Cardiac fibroblast (primary cell): ENCODE data around the gene TRIL.

Source experiments
- DNase-seq, 2 donors: peaks; one replicate each; pipeline versions ENCODE4 v3.0.0 to v3.0.0-alpha.2; 2010; ENCODE audit warnings: low read depth in 2 of 2
- H3K4me3 ChIP-seq, 2 donors: replicated peaks in 1 of 2; 1 replicate in 1 of 2; 2 replicates in 1 of 2; pipeline ENCODE4 v1.5.1; 2011; ENCODE audit warnings: low read depth in 2 of 2, low read length in 2 of 2, mild to moderate bottlenecking in 2 of 2, moderate library complexity in 1 of 2
- TF ChIP-seq, protein P1 (sequence below): IDR thresholded peaks from one replicate; pipeline ENCODE4 v1.5.1; 2011; ENCODE audit warnings: low read depth, mild to moderate bottlenecking, low read length, inconsistent platforms

Gene TRIL, protein sequence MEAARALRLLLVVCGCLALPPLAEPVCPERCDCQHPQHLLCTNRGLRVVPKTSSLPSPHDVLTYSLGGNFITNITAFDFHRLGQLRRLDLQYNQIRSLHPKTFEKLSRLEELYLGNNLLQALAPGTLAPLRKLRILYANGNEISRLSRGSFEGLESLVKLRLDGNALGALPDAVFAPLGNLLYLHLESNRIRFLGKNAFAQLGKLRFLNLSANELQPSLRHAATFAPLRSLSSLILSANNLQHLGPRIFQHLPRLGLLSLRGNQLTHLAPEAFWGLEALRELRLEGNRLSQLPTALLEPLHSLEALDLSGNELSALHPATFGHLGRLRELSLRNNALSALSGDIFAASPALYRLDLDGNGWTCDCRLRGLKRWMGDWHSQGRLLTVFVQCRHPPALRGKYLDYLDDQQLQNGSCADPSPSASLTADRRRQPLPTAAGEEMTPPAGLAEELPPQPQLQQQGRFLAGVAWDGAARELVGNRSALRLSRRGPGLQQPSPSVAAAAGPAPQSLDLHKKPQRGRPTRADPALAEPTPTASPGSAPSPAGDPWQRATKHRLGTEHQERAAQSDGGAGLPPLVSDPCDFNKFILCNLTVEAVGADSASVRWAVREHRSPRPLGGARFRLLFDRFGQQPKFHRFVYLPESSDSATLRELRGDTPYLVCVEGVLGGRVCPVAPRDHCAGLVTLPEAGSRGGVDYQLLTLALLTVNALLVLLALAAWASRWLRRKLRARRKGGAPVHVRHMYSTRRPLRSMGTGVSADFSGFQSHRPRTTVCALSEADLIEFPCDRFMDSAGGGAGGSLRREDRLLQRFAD

DNA sequence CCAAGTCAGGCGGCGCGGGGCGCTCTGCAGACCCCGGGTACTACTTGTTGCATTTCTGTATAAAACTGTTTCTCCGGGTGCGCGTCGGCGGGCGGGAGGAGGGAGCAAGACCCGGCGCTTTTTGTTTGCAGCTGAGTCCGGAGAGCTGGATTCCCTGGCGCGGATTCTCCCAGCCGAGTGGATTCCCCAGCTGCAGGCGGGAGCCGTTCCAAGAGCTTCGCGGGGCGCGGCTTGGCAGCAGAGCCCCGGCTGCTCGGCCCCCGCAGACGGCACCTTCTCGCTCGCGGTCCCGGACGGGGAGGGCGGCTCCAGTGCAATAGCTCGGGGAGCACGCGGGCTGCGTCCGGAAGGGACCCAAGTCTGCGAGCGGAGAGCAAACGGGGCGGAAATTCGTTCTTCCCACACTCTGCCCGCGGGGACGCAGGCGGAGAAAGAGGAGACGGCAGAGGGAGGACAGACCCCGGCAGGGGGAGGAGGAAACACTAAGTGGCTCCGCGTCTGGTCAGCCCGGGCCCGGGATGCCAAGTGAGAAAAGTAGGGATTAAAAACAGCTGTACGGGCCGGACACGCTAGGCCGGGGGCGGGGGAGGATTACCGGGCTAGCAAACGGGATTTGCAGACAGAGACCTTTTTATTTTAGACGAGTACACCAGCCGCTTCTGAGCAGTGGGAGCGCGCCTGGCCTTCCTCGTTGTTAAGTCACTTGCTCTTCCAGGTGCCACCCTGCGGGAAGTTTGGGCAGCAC, at the start of gene TRIL:
Gene TRIL, minus strand, starts transcription at position 96 of the 745 bp plus-strand sequence. CDS start 284 bp downstream, outside the sequence.
- TF ChIP-seq, protein P1, sequence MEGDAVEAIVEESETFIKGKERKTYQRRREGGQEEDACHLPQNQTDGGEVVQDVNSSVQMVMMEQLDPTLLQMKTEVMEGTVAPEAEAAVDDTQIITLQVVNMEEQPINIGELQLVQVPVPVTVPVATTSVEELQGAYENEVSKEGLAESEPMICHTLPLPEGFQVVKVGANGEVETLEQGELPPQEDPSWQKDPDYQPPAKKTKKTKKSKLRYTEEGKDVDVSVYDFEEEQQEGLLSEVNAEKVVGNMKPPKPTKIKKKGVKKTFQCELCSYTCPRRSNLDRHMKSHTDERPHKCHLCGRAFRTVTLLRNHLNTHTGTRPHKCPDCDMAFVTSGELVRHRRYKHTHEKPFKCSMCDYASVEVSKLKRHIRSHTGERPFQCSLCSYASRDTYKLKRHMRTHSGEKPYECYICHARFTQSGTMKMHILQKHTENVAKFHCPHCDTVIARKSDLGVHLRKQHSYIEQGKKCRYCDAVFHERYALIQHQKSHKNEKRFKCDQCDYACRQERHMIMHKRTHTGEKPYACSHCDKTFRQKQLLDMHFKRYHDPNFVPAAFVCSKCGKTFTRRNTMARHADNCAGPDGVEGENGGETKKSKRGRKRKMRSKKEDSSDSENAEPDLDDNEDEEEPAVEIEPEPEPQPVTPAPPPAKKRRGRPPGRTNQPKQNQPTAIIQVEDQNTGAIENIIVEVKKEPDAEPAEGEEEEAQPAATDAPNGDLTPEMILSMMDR: no peak
- peak; percentile 45 to 87 for DNase-seq
- peak within 1 kb of the TSS; percentile 39 to 50 for H3K4me3 ChIP-seq

DNA sequence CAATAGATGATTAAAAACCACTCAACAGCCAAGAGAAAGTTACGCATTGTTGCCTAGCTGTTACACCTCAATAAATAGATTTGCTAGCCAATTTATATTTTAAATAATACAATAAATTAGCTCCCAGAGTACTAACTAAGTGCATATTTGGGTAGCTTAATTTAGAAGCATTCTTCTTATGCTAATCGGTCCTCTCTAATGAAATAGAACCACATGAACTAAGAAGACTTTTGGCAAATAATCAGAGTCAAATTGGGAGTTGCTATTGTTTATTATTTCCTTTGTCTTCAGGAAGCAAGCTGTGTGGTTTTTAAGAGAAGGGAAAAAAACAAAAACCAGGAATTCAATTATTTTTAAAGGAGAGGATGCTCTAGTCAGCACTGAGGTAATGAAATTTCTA, 49.0 kb upstream of the TRIL start:
- DNase-seq: no peak
- TF ChIP-seq, protein P1: no peak
- H3K4me3 ChIP-seq: no peak overlapping the region

DNA sequence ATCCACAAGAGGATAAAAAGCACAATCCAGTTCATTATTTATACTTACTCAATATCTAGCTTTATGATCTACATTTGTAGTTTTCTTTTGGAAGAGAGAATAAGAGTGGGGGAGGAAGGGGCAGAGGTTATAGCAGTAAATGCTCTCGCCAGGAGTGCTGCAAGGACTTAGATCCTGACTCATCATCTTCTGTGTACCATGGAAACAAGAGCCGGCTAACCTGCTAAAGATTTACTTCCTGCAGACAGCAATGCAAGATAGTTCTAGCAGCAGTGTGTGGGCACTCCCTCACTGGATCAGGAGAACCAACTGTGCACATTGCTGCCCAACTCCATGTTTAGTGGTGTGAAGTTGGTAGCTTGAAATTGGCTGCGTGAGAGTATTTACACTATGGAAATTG, 47.7 kb upstream of the TRIL start:
- peak; percentile 31 to 34 for DNase-seq
- TF ChIP-seq, protein P1: no peak
- H3K4me3 ChIP-seq: no peak overlapping the region

DNA sequence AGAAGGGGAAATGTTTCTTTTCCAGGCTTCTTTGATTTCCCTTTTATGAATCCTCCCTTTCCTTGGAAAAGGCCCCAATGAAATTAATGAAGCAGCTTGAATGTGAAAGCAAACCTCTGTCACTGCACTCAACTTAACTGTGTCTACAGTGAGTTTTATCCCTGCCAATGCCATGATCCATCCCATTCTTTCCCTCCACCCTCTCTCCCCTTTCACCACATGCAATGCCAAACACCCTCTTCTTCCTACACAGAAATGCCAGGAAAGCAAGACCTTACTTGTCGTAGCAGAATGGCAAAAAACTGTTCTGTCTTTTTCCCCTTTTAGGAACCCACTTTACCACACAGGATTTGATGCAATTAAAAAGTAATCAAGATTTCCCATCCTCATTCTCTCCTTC, 47.3 kb upstream of the TRIL start:
- no peak for DNase-seq
- TF ChIP-seq, protein P1: no peak
- no peak overlapping the region for H3K4me3 ChIP-seq

DNA sequence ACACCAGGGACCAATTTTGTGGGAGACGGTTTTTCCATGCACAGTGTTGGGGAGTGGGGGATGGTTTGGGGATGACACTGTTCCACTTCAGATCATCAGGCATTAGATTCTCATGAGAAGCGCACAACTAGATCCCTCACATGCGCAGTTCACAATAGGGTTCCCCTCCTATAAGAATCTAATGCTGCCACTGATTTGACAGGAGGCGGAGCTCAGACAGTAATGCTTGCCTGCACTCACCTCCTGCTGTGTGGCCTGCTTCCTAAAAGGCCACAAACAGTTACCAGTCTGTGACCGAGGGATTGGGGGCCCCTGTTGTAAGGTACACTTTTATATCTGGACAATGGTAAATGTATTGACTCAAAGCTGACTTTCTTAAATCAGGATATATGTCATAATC, 45.6 kb upstream of the TRIL start:
- TF ChIP-seq, protein P1: no peak
- DNase-seq: no peak
- H3K4me3 ChIP-seq: no peak overlapping the region

DNA sequence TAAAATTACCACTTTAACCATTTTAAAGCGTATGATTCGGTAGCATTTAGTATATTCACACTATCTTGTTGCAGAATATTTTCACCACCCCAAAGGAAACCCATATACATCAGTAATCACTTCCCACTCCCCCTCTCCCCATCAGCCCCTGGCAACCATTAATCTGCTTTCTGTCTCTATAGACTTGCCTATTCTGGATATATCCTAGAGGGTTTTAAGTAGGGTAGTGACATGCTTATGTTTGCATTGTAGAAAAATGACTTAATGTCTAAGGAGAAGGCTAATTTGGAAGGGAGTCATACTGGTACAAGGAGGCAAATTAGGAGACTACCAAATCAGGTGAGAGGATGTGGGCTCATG, 42.6 kb upstream of the TRIL start:
- TF ChIP-seq, protein P1: no peak
- H3K4me3 ChIP-seq: no peak overlapping the region
- no peak for DNase-seq
